ENCODE data around the gene WIPF3.

WIPF3 gene

GRCh38 chr7:29806208-29806994 lies at the start of gene WIPF3:
TSS of gene WIPF3 (plus strand) at chr7:29806508. CDS start at chr7:29834725, 28,217 bp downstream.
- no peak for DNase-seq

GRCh38 chr7:29763266-29763665 lies 43.0 kb upstream of the WIPF3 start:
- DNase-seq = no peak

- no peak for DNase-seq
These were observed 42.1 kb upstream of the WIPF3 start for GRCh38 chr7:29764227-29764626.

GRCh38 chr7:29765490-29765889 lies 40.8 kb upstream of the WIPF3 start:
- no peak for DNase-seq

- DNase-seq = no peak
These were observed 35.9 kb upstream of the WIPF3 start for GRCh38 chr7:29770371-29770770.

- DNase-seq = no peak
These were observed 35.1 kb upstream of the WIPF3 start for GRCh38 chr7:29771081-29771816.

- DNase-seq = no peak
These were observed 27.3 kb upstream of the WIPF3 start for GRCh38 chr7:29779017-29779416.

- DNase-seq = no peak
These were observed 26.0 kb upstream of the WIPF3 start for GRCh38 chr7:29780346-29780745.

- no peak for DNase-seq
These were observed 22.6 kb upstream of the WIPF3 start for GRCh38 chr7:29783671-29784070.

GRCh38 chr7:29793507-29793906 lies 12.8 kb upstream of the WIPF3 start:
- no peak for DNase-seq

GRCh38 chr7:29794959-29795629 lies 11.2 kb upstream of the WIPF3 start:
- DNase-seq = no peak

- DNase-seq = no peak
These were observed 10.4 kb upstream of the WIPF3 start for GRCh38 chr7:29795696-29796580.

- no peak for DNase-seq
These were observed 9.0 kb upstream of the WIPF3 start for GRCh38 chr7:29797112-29797944.

GRCh38 chr7:29798422-29798821 lies 7.9 kb upstream of the WIPF3 start:
- no peak for DNase-seq

- no peak for DNase-seq
These were observed 4.4 kb upstream of the WIPF3 start for GRCh38 chr7:29801929-29802328.

- DNase-seq = no peak
These were observed 1.3 kb upstream of the WIPF3 start for GRCh38 chr7:29805031-29805430.

- no peak for DNase-seq
These were observed 461 bp upstream of the WIPF3 start for GRCh38 chr7:29805886-29806207.

- DNase-seq = no peak
These were observed 910 bp downstream of the WIPF3 start for GRCh38 chr7:29806995-29807841.

- DNase-seq = no peak
These were observed 1.9 kb downstream of the WIPF3 start for GRCh38 chr7:29808075-29808801.

- no peak for DNase-seq
These were observed 3.3 kb downstream of the WIPF3 start for GRCh38 chr7:29809533-29810155.
